GM06990 (cell line): ENCODE results near the gene PCNX4.
"Not testable (repeated sequence)": the region's sequence is repeated elsewhere in the genome, so short reads cannot be mapped to it uniquely, and the experiment has no call there.

Source experiments
- DNase-seq: peaks from one replicate; pipeline ENCODE4 v3.0.0-alpha.2; 2011; ENCODE audit not compliant: insufficient read length; ENCODE audit errors: extremely low read depth
- H3K27me3 ChIP-seq: replicated peaks from 2 replicates; pipeline ENCODE4 v1.6.0; 2011; ENCODE audit warnings: low read length; ENCODE audit not compliant: control insufficient read depth, insufficient read depth
- H3K36me3 ChIP-seq: 2 replicates; pipeline ENCODE4 v1.5.1; 2011; ENCODE audit warnings: low read length; ENCODE audit not compliant: control insufficient read depth, insufficient read depth
- H3K4me3 ChIP-seq: replicated peaks from 2 replicates; pipeline ENCODE4 v1.5.1; 2011; ENCODE audit warnings: low read depth, mild to moderate bottlenecking, control low read depth, low read length
- TF ChIP-seq, protein P1 (sequence below): IDR thresholded peaks from 2 replicates; pipeline ENCODE4 v1.5.1; 2011; ENCODE audit warnings: low read length, control low read depth, mild to moderate bottlenecking, inconsistent platforms; ENCODE audit not compliant: insufficient read depth, poor library complexity, severe bottlenecking

The PCNX4 gene

DNA sequence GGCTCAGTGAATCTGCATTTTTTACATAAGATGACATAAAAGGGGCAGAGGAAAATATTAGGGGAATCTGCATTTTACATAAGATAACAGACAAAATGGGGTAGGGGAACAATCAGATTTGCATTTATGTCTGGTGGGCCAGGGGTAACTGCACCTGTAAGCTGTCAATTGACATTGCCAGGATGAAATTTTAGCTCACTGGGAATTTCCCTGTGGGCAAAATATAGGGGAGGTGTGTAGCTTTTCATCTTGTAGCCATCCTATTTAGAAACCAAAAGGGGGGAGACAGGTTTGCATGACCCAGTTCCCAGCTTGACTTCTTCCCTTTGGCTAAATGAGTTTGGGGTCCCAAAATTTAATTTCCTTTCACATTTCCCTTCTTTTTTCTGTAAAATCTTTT is 3.5 kb downstream of the PCNX4 start:
- H3K27me3 ChIP-seq = no peaks in the 10 kb centered on the region
- H3K4me3 ChIP-seq = no peak overlapping the region
- H3K36me3 ChIP-seq = no peaks in the 10 kb centered on the region
- TF ChIP-seq, protein P1, sequence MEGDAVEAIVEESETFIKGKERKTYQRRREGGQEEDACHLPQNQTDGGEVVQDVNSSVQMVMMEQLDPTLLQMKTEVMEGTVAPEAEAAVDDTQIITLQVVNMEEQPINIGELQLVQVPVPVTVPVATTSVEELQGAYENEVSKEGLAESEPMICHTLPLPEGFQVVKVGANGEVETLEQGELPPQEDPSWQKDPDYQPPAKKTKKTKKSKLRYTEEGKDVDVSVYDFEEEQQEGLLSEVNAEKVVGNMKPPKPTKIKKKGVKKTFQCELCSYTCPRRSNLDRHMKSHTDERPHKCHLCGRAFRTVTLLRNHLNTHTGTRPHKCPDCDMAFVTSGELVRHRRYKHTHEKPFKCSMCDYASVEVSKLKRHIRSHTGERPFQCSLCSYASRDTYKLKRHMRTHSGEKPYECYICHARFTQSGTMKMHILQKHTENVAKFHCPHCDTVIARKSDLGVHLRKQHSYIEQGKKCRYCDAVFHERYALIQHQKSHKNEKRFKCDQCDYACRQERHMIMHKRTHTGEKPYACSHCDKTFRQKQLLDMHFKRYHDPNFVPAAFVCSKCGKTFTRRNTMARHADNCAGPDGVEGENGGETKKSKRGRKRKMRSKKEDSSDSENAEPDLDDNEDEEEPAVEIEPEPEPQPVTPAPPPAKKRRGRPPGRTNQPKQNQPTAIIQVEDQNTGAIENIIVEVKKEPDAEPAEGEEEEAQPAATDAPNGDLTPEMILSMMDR = no peak
- no peak for DNase-seq

DNA sequence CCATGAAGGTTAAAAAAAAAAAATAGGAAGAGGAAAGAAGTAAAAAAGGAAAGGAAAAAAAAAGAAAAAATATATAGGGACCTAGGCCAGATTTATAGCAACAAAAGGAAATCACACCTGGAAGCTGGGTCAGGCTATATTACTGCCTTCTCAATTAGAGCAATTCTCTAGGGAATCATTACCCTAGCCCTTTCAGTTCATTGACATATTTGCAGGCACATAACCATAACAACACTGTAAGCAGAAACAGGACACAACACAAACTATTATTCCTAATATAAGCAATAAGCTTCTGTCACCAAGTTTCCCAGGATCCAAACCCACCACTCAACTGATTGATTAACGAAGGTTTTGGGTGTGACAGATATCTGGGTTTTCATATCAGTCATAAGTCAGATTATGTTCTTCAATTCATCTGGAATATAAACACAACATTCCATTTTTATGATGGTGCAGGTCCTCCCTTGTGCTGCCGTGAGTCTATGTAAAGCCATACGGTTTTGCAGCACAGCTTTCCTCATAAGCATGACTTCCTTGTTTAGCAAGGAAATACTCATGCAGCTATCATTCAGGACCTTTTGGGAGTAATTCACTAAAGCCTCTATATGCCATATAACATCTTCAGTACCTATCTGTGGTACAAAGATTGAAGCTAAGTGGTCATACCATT is 4.2 kb downstream of the PCNX4 start:
- DNase-seq = no peak
- no peak overlapping the region for H3K4me3 ChIP-seq
- H3K27me3 ChIP-seq = no peaks in the 10 kb centered on the region
- H3K36me3 ChIP-seq = no peaks in the 10 kb centered on the region
- TF ChIP-seq, protein P1 = no peak

DNA sequence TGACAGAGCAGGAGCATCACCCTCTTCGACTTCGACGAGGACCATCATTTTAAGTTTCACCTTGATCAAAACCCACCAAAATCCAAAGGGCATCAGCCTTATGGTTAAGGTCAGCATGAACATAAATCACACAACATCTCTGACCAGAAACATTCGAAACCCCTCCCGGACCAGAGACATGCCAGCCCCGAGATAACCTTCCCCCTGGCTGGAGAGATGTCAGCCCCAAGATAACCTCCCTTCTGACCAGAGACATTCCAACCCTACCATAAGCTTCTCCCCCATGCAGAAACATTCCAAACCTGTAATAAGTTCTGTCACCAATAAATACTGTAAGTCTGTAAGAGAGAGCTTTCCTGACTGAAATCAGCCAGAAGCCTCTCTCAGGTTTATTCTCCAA is 6.3 kb downstream of the PCNX4 start:
- Histone ChIP-seq H3K36me3 (no peaks in the 10 kb centered on the region), H3K27me3 (no peaks in the 10 kb centered on the region), H3K4me3 (no peak overlapping the region)
- DNase-seq = no peak
- TF ChIP-seq, protein P1 = no peak

DNA sequence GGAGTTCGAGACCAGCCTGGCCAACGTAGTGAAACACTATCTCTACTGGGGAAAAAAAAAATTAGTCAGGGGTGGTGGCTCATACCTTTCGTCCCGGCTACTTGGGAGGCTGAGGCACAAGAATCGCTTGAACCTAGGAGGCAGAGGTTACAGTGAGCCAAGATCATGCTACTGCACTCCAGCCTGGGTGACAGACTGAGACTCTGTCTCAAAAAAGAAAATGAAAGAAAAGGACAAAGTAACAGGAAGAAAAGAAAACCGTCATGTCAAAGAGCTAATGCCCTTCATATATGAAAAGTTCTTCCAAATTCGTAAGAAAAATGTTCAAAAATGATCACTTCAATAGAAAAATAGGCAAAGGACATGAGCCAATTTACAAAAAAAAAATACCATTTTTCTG is 8.1 kb downstream of the PCNX4 start:
- not testable (repeated sequence) for H3K27me3 ChIP-seq, H3K36me3 ChIP-seq, DNase-seq, H3K4me3 ChIP-seq

DNA sequence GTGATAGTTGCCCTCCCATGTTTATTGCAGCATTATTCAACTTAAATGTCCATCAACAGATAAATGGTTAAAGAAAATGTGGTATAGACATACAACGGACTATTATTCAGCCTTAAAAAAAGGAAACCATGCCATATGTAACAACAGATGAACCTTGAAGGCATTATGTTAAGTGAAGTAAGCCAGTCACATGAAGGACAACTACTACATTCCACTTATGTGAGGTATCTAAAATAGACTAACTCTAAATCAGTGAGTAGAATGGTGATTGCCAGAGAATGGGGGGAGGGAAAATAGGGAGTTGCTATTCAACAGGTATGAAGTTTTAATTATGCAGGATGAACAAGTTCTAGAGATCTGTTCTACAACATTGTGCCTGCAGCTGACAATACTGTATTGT is 10.1 kb downstream of the PCNX4 start:
- TF ChIP-seq, protein P1 = no peak
- DNase-seq = no peak
- H3K27me3 ChIP-seq = no peaks in the 10 kb centered on the region
- no peaks in the 10 kb centered on the region for H3K36me3 ChIP-seq
- H3K4me3 ChIP-seq = no peak overlapping the region

DNA sequence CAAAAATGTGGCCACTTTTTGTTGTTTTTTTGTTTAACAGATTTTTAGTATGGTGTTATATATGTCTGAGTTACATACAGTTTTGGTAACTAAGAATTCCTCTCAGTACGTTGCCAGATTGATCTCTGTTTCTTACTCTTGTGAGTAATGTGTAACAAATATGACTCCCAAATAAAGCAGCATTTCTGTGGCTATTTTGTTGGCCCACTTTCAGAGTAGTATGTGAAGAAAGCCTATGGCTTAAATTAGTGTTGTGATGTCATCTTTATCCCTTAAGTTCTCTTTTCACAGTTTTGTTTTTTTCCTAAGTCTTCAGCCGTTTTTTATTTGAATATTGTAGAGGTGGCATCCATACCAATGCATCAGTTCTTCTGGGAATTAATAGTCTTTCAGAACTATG is 10.7 kb downstream of the PCNX4 start:
- DNase-seq = no peak
- no peaks in the 10 kb centered on the region for H3K36me3 ChIP-seq
- H3K27me3 ChIP-seq = no peaks in the 10 kb centered on the region
- no peak overlapping the region for H3K4me3 ChIP-seq
- TF ChIP-seq, protein P1 = no peak
